ENCODE data around the gene CDH26.

- TF ChIP-seq CBFB (IDR thresholded peaks at IDR 0.05; ENCODE audit: low read depth) = no peak
- TF ChIP-seq CHD1 (IDR thresholded peaks at IDR 0.05; ENCODE audit: low read depth, low read length) = no peak
- no peak for TF ChIP-seq SRF (IDR thresholded peaks at IDR 0.05; ENCODE audit: low read depth in 2 of 2, low read length in 2 of 2)
- TF ChIP-seq SMC3 (IDR thresholded peaks at IDR 0.05; ENCODE audit: borderline replicate concordance, low read length) = no peak
- no peak for TF ChIP-seq NFYB (IDR thresholded peaks at IDR 0.05; ENCODE audit: insufficient read depth, low read depth, low read length)
- no peak for TF ChIP-seq TCF12 (IDR thresholded peaks at IDR 0.05; ENCODE audit: low read depth, low read length)
- no peak for TF ChIP-seq CREB1 (IDR thresholded peaks at IDR 0.05; ENCODE audit: low read depth)
- TF ChIP-seq IKZF1 (conservative IDR thresholded peaks at IDR 0.05) = no peak
These were observed 37.9 kb downstream of the CDH26 start for GRCh38 chr20:59996108-59996507.
